ENCODE data around the gene ABI3BP. TPM values are rescaled to one million over a fixed set of nuclear protein-coding genes. Genes with fewer than 3 reads are reported as not detected.

Gene ABI3BP
- total RNA-seq, 1 experiment from 2014 or later: 0.74 TPM

- no peak for ATAC-seq
- Mint-ChIP-seq H3K4me1 (no peaks in the 10 kb centered on the region), H3K27ac (no peak overlapping the region), H3K9me3 (peaks cover 19% of the 10 kb centered on the region), H3K4me3 (no peak overlapping the region), H3K27me3 (ENCODE audit: low read depth) (no peaks in the 10 kb centered on the region; the same call in 1 of the 2 replicates), H3K36me3 (peaks cover 11% of the 10 kb centered on the region)
- no peak for TF ChIP-seq ZNF281 (CRISPR knock-in tag; IDR thresholded peaks at IDR 0.05)
- no peak for TF ChIP-seq NFATC4 (CRISPR knock-in tag; IDR thresholded peaks at IDR 0.05)
- TF ChIP-seq TP53 (CRISPR knock-in tag; IDR thresholded peaks at IDR 0.05): no peak
- no peak for DNase-seq (ENCODE audit: low spot score)
- ChIA-PET POLR2A (no interaction called here), CTCF (no interaction called here)
Observed at GRCh38 chr3:100957261-100957986, 35.8 kb downstream of the ABI3BP start.

GRCh38 chr3:100956276-100956675 is 36.9 kb downstream of the ABI3BP start:
- Mint-ChIP-seq H3K4me3 (no peak overlapping the region), H3K36me3 (peaks cover 11% of the 10 kb centered on the region), H3K27me3 (ENCODE audit: low read depth) (no peaks in the 10 kb centered on the region; the same call in 1 of the 2 replicates), H3K4me1 (no peaks in the 10 kb centered on the region), H3K9me3 (peaks cover 19% of the 10 kb centered on the region), H3K27ac (no peak overlapping the region)
- DNase-seq (ENCODE audit: low spot score) (no peak), ATAC-seq (no peak)
- ChIA-PET POLR2A (no interaction called here), CTCF (no interaction called here)
- no peak for TF ChIP-seq HMGA2 (CRISPR knock-in tag; IDR thresholded peaks at IDR 0.05)
- no peak for TF ChIP-seq SP1 (CRISPR knock-in tag; conservative IDR thresholded peaks at IDR 0.05)
- no peak for TF ChIP-seq E2F4 (CRISPR knock-in tag; IDR thresholded peaks at IDR 0.05; ENCODE audit: borderline replicate concordance, low read depth)
- no peak for TF ChIP-seq ZNF512 (CRISPR knock-in tag; IDR thresholded peaks at IDR 0.05; ENCODE audit: borderline replicate concordance)
- no peak for TF ChIP-seq TCF7 (CRISPR knock-in tag; IDR thresholded peaks at IDR 0.05; ENCODE audit: low read depth)
- no peak for TF ChIP-seq SOX15 (CRISPR knock-in tag; IDR thresholded peaks at IDR 0.05)
- no peak for TF ChIP-seq NR3C1 (CRISPR knock-in tag; conservative IDR thresholded peaks at IDR 0.05; ENCODE audit: low read depth)
- TF ChIP-seq ARID4B (CRISPR knock-in tag; IDR thresholded peaks at IDR 0.05; ENCODE audit: borderline replicate concordance): no peak
- no peak for TF ChIP-seq ELF4 (CRISPR knock-in tag; IDR thresholded peaks at IDR 0.05; ENCODE audit: low read depth)
- TF ChIP-seq NFATC4 (CRISPR knock-in tag; IDR thresholded peaks at IDR 0.05): no peak
- TF ChIP-seq USF2 (CRISPR knock-in tag; IDR thresholded peaks at IDR 0.05): no peak
- TF ChIP-seq NFYB (CRISPR knock-in tag; conservative IDR thresholded peaks at IDR 0.05; ENCODE audit: low read depth): no peak
